MM.1S (cell line): Measurements from ENCODE around the gene HDAC9.

Experiments
- CTCF ChIP-seq: fragments of 300-600 bp; sonication (generic); IDR thresholded peaks from 2 replicates; pipeline ENCODE4 v1.5.1; 2016; ENCODE audit warnings: antibody characterized with exemption, low read length, mixed read lengths
- EZH2 ChIP-seq: fragments of 300-600 bp; sonication (generic); optimal IDR thresholded peaks from 2 replicates; pipeline ENCODE3; 2017; ENCODE audit warnings: low read depth, mild to moderate bottlenecking, antibody characterized with exemption, low read length, mixed read lengths
- EZH2phosphoT487 ChIP-seq: fragments of 300-600 bp; sonication (generic); IDR thresholded peaks from 2 replicates; pipeline ENCODE4 v1.6.1; 2018; ENCODE audit warnings: antibody characterized with exemption, low read length

- TF ChIP-seq CTCF (no peak), EZH2 (no peak), EZH2phosphoT487 (no peak)
Observed at GRCh38 chr7:18540396-18540795, 44.8 kb downstream of the HDAC9 start.
